HG02798 (cell line): ENCODE results near the gene KCNMA1.
"Not testable (repeated sequence)": the region's sequence is repeated elsewhere in the genome, so short reads cannot be mapped to it uniquely, and the experiment has no call there.

Source experiments
- ATAC-seq: cut with Tn5 transposase; IDR thresholded peaks from one replicate; pipeline ENCODE4 v1.9.1; 2021; ENCODE audit warnings: mild to moderate bottlenecking; ENCODE audit not compliant: unreplicated experiment, poor library complexity

Gene KCNMA1

DNA sequence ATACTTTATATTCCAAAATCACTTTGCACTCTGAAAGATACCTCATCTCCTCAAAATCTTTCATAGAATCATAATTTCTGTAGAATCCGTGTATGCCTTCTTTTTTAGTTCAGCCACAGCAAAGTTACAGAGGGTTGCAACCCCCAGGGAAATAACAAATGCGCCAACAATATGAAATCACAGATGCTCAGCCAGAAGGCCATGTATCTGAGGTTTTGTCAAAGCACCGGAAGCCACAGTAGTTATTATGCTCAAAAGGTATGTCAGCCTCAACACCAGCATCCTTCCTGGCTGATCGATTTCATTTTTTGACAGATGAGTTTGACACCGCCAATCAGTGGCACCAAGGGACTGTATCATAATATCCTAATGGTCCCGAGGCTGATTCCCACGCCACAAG, 204.1 kb downstream of the KCNMA1 start:
- no peak for ATAC-seq

DNA sequence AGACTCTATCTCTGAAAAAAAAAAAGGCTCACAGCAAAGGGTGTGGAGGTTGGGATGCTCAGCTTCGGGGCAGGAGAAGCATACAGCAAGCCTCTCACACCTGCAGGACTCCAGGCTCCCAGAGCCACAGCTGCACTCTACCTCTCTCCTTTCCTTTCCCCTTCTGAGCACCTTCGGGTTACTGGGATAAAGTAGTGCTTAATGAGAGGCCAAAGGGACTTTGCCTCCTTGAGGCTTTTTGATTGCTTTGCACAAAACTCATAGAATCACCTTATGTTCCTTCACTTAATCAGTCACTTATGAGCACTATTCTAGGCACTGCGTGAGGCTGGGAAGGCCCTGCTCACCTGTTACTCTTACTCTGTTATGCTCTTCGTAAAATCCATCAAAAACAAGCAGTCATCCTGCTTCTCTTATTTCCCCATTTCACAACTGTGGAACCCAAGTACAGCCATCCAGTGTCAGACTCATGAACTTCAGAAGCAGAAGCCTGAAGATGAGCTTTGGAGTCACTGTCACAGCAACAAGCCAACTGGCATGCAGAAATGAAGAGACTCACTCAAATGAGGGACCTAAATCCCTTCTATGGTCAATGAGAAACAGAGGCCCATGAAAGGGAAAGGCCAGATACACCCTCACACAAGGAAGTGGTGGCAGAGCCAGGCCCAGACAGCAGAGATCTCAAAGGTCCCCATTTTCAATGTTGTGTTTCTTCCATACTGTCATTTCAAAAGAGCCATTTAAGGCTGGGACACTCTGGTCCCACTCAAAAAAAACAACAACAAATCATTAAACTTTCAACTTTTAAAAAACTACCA, 205.4 kb downstream of the KCNMA1 start:
- no peak for ATAC-seq

DNA sequence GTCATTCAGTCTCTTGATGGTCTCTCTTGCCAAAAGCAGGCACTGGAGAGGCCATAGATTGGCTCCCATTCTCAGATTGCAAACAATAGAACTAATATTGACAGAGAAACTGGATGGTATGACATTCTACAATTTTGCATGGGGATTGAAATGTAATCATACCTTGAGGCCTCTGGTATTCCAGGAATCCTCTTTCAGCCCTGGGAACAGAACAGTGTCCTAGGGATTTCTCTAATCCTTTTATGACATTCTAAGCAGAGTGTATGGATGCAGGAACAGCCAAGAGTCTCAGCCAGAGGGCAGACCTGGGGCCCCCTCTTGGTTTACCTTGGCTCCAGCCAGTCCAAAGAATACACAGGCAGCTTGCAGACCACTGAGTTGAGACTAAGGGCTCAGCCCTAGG, 206.4 kb downstream of the KCNMA1 start:
- no peak for ATAC-seq

DNA sequence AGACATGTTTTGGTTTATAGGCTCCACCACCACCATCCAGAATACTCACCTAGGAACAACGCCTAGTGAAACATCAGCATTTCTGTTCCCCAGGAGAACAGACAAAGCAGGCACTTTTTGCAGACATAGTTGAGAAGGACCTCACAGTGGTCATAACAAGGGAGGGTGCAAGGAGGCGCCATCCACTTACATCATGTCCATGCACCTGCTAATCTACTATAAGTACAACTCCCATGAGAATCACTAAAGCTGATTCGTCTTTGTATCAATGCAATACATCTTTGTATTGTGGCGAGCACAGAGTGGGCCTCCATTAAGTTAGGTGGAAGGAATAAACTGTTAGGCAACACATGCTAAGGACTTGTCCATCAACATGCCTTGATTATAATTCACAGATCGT, 207.1 kb downstream of the KCNMA1 start:
- no peak for ATAC-seq

DNA sequence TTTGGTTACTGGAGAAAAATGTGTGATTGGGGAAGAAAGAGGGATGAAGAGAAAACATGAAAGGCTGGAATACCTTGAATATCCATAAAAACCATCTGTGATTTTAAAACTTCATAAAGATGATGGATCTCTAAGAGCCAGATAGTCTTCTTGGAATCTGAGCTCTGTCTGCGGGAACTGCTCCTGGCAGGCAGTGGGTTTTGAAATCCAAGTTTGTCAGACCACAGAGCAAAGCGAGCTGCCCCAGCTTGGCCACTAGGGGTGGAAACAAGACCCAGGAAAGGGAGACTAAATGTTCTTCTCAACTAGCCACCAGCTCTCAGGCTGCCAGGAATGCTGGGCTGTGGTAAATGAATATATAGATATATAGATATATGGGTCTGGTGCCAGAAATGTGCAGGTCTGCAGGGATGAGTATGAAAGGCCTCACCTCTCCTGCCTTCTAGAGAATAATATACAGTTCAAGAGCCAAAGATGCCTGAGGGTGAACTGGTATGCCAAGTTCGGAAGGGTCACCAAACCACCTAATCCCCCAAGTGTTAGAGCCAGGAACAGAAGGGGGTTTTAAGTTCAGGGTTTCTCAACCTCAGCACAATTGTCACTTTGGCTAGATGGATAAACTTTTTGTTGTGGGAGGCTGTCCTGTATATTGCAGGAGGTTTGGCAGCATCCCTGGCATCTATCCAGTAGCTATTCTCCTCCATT, 208.8 kb downstream of the KCNMA1 start:
- no peak for ATAC-seq

DNA sequence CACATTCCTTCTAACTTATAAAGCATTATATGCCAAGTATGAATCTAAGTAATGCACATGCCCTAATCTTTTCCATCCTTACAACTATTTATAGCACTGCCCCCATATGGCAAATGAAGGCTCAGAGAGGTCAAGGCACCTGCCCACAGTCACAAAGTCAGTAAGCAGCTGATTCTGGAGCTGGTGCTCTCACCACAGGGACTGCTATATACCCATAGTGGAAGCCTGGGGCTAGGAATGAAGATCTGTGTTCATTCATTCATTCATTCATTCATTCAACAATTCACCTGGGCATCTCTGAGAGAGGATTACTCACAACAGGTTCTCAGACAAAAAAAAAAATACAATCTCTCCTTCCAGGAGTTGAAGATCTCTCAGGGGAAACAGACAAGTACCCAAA, 213.4 kb downstream of the KCNMA1 start:
- no peak for ATAC-seq

DNA sequence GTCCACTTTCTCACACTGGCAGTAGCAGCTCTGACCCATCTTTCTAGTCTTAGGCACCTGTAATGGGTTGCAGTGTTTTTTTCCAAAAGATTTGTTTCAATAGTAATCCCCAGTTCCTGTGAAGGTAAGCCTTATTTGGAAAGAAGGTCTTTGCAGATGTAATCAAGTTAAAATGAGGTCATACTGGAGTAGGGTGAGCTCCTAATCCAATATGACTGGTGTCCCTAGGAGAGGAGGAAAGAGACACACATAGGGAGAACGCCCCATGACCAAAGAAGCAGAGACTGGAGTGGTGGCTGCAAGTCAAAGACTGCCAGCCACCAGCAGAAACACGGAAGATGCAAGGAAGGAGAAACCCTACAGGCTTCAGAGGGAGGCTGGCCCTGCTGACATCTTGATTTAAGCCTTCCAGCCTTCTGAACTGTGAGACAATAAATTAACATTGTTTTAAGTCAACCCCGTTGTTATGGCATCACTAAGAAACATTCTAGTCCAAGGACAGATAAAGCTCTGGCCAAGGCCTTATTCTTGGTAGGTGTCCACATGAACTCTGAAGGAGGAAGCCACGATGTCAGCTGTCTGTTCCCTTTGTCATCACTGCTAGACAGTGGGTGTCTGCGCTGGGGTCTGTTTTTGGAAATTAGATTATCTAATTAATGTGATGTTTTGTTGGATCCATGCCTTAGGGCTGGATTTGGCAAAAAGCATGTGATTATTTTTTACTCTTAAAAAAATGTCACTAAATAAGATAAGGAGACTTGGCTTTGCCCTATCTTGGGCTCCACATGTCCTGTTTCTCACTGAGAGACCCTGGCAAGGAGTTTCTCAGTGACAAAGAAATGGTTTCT, 214.9 kb downstream of the KCNMA1 start:
- ATAC-seq, result no peak

DNA sequence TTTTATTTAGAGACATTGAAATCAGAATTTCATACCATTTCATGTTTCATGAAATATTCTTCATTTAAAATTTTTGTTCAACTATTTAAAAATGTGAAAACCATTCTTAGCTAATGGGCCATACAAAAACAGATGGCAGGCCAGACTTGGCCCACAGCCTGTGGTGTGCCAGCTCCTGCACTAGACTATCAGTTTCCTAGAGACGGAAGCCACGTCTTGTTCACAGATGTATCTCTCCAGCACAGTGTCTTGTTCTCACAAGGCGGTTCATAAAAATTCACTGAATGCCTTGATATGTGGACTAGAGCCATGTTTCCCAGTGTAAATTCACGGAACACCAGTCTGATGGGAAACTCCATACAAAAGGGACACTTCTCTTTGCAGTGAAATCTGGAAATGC, 216.0 kb downstream of the KCNMA1 start:
- no peak for ATAC-seq

DNA sequence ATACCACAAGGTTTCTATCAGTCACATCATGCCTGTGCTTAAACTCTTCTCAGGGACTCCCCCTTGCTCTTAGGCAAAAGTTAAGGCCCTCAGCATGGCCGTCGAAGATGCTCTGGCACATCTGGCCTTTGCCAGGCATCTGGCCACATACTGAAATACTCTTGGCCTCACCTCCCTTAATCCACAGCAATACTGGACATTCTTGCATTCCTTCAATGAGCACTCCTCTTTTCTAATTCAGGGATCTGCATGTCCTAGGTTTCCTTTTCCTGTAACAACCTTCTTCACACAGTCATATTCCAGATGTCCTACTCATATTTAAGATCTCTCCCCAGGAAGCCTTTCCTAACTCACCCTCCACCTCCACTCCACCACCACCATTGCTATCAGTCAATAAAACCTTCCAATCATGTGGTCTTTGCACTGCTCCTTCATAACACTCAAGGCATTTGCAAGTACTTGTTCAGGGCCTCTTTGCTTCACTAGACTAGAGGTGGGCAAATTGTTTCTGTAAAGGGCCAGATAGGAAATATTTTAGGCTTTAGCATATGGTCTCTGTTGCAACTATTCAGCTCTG, 216.6 kb downstream of the KCNMA1 start:
- ATAC-seq, result no peak

DNA sequence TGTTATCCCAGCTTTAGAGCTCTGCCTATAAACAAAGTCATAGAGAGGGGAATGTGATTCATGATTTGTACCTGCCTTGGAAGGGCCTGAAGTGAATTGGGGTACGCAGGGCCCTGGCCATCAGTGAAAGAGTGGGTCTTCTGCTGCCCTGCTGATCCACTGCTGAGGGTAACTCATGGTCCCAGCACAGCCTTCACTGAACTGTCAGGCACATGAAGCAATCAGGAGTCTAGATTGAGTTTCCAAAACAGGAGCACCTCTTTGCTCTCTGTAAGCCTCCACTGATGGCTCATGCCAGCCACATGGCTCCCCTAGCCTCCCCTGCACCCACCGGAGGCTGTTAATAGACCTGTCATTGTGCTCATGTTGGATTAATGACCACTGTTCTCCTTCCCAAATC, 217.6 kb downstream of the KCNMA1 start:
- ATAC-seq, result no peak

DNA sequence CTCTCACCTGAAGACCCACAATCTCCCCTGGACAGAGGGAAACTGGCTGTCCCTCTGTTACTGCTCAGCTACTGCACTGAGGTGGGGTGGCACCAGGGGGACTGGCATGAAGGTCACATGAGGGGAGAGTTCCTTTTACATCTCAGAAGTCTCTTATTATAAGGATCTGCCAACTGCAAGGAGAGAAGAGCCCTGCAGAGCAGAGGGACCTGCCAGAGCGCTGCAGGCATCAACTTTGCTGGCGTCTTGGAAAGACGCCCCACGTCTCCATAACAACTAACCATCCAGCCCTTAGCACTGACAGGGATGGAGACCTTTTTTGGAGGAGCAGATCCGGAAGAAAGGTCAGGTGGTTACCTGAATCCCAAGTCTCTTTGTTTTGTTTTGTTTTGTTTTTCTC, 218.6 kb downstream of the KCNMA1 start:
- ATAC-seq, result no peak

DNA sequence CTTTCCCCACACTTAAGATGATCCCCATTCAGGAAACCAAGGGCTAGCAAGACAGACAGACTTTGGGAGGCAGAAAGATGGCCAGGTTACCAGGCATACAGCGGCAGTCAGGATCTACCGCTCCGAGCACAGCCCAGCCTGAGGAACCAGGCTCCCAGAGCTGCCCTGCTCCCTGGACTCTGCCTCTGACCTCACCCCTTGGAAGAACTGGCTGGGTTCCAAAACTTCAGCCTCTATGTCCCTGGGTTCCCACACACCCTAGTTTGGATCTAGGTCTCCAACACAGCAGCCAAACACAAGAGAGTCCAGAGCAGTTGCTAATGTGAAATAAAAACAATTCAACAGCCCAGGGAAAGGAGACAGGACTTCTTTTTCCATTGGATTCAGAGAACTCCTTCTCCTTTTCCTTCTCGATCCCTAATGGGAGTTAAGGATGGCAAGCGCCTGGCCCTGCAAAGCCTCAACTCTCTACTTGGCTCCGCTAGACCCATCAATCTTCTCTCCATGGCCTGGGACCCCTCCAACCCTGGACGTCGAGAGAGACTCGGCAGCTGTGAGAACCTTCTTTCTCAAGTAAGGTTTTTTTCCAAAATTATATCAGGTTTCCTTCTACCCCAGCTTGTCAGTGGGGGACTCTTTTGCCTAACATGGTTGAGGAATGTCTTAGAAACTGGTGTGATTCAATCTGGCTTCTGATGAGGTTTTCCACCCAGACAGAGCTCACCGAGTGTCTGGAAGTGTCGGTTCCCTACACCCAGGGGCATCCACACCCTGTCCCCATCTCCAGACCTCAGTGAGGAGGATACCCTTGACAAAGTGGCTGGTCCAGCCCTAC, 219.6 kb downstream of the KCNMA1 start:
- ATAC-seq, result no peak

DNA sequence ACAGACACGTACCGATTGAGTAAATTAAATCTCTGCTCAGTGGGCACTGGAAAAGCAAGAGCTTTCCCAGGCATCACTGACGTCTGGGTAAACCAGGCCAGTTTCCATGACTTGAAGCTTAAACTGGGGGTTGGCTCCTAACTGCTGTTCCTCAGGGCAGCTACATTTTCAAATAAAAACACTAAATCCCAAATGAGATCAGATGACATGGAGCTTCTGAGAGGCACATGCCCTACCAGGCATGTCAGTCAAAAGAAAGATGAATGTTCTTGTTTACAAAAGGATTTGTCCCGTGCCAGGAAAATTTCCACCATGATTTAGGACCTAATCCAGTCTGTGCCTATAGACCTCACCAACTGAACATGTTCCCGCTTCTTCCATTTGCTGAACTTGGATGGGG, 220.2 kb downstream of the KCNMA1 start:
- ATAC-seq, result no peak

DNA sequence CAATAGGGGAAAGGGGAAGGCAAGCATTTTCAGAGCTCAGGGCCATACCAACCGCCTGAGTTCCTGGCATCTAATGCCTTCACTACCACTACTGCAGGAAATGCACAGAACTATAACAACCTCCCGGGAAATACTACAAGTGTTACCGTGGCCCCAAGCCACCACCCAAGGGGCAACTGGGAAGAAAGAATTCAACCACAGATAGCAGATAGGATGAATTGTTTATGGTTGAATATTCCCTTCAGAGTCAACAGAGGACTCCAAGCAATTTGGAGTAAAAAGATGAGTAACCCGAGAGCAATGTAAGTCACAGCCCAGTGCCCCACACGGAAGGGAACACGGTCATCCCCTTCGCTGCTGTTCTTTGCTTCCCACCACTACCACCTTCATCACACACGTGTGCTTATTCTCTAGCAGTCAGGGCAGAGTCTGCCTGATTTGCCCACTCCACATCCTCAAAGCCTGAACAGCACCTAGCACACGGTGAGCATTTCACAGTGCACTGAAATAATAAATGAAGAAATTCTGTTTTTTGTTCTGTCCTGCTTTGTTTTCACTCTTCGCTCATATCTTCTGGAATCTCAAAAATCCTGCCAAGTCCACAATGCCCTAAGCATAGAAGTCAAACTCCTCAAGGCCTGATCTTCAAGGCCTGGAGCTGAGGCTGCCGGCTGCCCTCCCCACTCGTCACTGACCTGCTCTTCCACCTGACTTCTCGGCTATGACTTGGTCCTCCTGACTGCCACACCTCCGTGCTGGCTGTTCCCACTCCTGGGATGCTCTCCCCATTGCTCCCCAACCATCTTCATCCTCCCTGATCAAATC, 221.1 kb downstream of the KCNMA1 start:
- ATAC-seq, result no peak

DNA sequence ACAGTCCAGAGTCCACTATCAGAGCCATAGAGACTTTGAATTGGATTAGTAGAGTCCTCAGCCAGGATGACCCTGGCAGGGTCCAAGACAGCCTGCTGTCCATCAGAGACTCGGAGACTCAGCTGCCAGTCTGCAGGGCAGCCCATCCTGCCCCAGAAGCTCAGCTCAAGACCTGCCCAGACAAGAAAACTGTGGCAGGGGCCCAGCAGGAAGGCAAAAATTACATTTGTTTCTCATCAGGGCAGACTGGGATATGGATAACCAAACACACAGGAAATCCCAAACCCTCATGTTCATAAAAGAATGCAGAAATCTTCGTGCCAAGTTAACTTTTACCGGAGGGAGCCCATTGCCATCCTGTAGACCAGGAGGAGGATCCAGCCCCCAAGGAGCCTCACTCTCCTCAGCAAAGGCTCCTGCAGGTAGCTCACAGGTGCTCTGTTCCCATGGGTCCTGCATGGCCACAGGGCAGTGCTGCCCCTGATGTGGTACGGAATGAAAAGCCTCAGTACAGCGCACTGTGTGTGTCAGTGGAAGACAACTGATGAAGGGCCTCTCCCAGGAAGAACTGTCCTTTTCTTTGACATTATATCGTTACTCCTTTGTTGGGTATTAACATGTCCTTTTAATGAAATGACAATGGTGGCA, 222.2 kb downstream of the KCNMA1 start:
- ATAC-seq, result no peak

DNA sequence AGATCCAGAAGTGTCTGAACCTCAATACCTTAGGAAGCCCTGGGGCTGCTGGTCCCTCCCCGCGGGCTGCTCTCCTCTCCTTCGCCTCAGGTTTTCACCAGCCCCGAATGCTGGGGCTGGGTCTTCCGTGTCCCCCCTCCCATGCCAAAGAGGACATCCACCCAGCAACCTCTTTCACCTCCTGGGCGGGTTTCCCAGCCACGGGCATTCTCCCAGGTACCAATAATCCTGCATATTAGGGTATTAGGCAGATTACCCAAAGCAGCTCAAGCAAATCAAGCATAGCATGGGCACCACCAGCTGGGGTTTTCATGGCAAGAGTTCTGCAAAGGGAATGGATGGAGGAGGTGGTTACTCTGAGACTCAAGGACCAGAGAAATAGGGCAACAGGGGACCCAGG, 224.4 kb downstream of the KCNMA1 start:
- no peak for ATAC-seq

DNA sequence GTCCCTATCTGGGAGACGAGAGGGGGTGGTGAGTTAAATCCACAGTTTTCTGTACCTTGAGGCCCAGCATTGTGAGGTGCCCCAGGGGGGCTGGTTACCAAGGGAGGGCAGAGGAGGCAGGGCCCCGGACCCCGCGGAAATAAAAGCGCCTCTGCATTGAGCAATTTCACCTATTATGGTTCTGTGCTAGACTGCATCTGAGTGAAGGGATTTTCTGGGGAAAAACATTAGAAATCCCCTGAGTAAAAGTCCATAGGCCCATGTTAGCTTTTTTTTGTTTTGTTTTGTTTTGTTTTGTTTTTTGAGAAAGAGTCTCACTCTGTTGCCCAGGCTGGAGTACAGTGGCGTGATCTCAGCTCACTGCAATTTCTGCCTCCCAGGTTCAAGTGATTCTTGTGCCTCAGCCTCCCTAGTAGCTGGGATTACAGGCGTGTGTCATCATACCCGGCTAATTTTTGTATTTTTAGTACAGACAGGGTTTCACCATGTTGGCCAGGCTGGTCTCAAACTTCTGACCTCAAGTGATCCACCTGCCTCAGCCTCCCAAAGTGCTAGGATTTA, 225.0 kb downstream of the KCNMA1 start:
- ATAC-seq, result not testable (repeated sequence)

DNA sequence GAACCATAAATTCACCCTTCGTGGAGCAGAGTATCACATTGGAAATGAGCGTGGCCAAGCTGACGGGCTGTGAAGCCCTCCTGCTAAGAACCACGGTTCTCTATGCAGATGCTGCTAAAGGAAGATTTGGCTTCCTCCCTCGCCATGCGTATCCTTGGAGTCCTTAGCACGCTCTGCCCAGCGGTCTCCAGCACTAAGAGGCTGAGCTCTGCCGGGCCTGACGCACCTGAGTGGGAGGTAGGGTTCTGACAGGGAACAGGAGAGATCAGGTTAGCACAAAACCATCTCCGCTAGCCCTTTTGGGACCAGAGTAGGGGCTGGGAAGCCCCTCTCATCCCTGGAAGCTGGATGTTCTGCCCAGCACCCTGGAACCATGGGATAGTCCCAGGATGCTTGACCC, 225.8 kb downstream of the KCNMA1 start:
- no peak for ATAC-seq
